ENCODE measurements around the gene WARS2. TPM values are rescaled to one million over a fixed set of nuclear protein-coding genes. Genes with fewer than 3 reads are reported as not detected.

WARS2 gene
- total and polyA plus RNA-seq, 2 donors from 2014 or later = 13.9 to 14.8 TPM

DNA sequence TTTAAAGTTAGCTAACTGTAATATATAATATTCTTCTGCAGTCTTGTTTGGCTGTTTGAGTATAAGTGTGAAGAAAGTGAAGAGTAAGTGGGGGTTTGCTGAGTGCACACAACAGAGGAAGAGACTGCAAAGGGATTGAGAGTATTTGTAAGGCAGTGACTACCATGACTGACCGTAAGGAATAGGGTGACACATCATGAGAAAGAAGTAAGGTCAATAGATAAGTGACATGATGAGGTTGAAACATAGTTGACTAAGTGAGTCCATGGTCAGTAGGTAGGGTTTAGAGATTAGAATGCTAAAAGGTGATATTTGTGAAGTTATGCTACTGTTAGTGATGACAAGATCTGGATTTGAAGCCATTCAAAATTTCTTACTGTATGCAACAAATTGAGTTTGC, 27.7 kb downstream of the WARS2 start:
- no peak overlapping the region for H3K27ac ChIP-seq (ENCODE audit: low read depth in 2 of 2, low read length in 2 of 2)
- no peaks in the 10 kb centered on the region for H3K4me1 ChIP-seq (ENCODE audit: control insufficient read depth in 2 of 3, insufficient read depth in 2 of 3, low read depth in 1 of 3, low read length in 3 of 3)
- DNase-seq (no peak), FAIRE-seq (no peak)
- TF ChIP-seq, protein P1, sequence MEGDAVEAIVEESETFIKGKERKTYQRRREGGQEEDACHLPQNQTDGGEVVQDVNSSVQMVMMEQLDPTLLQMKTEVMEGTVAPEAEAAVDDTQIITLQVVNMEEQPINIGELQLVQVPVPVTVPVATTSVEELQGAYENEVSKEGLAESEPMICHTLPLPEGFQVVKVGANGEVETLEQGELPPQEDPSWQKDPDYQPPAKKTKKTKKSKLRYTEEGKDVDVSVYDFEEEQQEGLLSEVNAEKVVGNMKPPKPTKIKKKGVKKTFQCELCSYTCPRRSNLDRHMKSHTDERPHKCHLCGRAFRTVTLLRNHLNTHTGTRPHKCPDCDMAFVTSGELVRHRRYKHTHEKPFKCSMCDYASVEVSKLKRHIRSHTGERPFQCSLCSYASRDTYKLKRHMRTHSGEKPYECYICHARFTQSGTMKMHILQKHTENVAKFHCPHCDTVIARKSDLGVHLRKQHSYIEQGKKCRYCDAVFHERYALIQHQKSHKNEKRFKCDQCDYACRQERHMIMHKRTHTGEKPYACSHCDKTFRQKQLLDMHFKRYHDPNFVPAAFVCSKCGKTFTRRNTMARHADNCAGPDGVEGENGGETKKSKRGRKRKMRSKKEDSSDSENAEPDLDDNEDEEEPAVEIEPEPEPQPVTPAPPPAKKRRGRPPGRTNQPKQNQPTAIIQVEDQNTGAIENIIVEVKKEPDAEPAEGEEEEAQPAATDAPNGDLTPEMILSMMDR (IDR thresholded peaks at IDR 0.05; ENCODE audit: borderline replicate concordance, extremely low read depth, insufficient read depth) = no peak
- intact Hi-C loops (cut with DNase I) = no loop called here
- no peak overlapping the region for H3K4me3 ChIP-seq (ENCODE audit: low read length in 3 of 3)
- H3K9me3 ChIP-seq (ENCODE audit: control insufficient read depth in 2 of 3, insufficient read depth in 1 of 3, low read length in 3 of 3) = no peaks in the 10 kb centered on the region
- H3K36me3 ChIP-seq (ENCODE audit: control insufficient read depth in 2 of 3, insufficient read depth in 3 of 3, low read length in 3 of 3) = no peaks in the 10 kb centered on the region
- no peak overlapping the region for H3K9ac ChIP-seq (ENCODE audit: low read length in 3 of 3)
- H3K27me3 ChIP-seq (ENCODE audit: control insufficient read depth, insufficient read depth, low read length) = no peaks in the 10 kb centered on the region

GRCh38 chr1:119112244-119112643, 28.2 kb downstream of the WARS2 start:
- intact Hi-C loops (cut with DNase I) = no loop called here
- Histone ChIP-seq H3K4me1 (ENCODE audit: control insufficient read depth in 2 of 3, insufficient read depth in 2 of 3, low read depth in 1 of 3, low read length in 3 of 3) (no peaks in the 10 kb centered on the region), H3K9me3 (ENCODE audit: control insufficient read depth in 2 of 3, insufficient read depth in 1 of 3, low read length in 3 of 3) (no peaks in the 10 kb centered on the region), H3K27ac (ENCODE audit: low read depth in 2 of 2, low read length in 2 of 2) (no peak overlapping the region), H3K27me3 (ENCODE audit: control insufficient read depth, insufficient read depth, low read length) (no peaks in the 10 kb centered on the region), H3K9ac (ENCODE audit: low read length in 3 of 3) (no peak overlapping the region), H3K4me3 (ENCODE audit: low read length in 3 of 3) (no peak overlapping the region), H3K36me3 (ENCODE audit: control insufficient read depth in 2 of 3, insufficient read depth in 3 of 3, low read length in 3 of 3) (no peaks in the 10 kb centered on the region)
- FAIRE-seq = no peak
- TF ChIP-seq, protein P1 (IDR thresholded peaks at IDR 0.05; ENCODE audit: borderline replicate concordance, extremely low read depth, insufficient read depth) = no peak
- no peak for DNase-seq

- Histone ChIP-seq H3K36me3 (ENCODE audit: control insufficient read depth in 2 of 3, insufficient read depth in 3 of 3, low read length in 3 of 3) (no peaks in the 10 kb centered on the region), H3K9me3 (ENCODE audit: control insufficient read depth in 2 of 3, insufficient read depth in 1 of 3, low read length in 3 of 3) (no peaks in the 10 kb centered on the region), H3K9ac (ENCODE audit: low read length in 3 of 3) (no peak overlapping the region), H3K4me3 (ENCODE audit: low read length in 3 of 3) (no peak overlapping the region), H3K4me1 (ENCODE audit: control insufficient read depth in 2 of 3, insufficient read depth in 2 of 3, low read depth in 1 of 3, low read length in 3 of 3) (no peaks in the 10 kb centered on the region), H3K27ac (ENCODE audit: low read depth in 2 of 2, low read length in 2 of 2) (no peak overlapping the region), H3K27me3 (ENCODE audit: control insufficient read depth, insufficient read depth, low read length) (no peaks in the 10 kb centered on the region)
- no peak for DNase-seq
- no peak for FAIRE-seq
- TF ChIP-seq, protein P1 (IDR thresholded peaks at IDR 0.05; ENCODE audit: borderline replicate concordance, extremely low read depth, insufficient read depth) = no peak
- intact Hi-C loops (cut with DNase I) = no loop called here
Observed at GRCh38 chr1:119108988-119109387, 31.5 kb downstream of the WARS2 start.

GRCh38 chr1:119103764-119104163, 36.7 kb downstream of the WARS2 start:
- no peaks in the 10 kb centered on the region for H3K36me3 ChIP-seq (ENCODE audit: control insufficient read depth in 2 of 3, insufficient read depth in 3 of 3, low read length in 3 of 3)
- no peak overlapping the region for H3K4me3 ChIP-seq (ENCODE audit: low read length in 3 of 3)
- intact Hi-C loops (cut with DNase I) = no loop called here
- no peak overlapping the region for H3K27ac ChIP-seq (ENCODE audit: low read depth in 2 of 2, low read length in 2 of 2)
- no peaks in the 10 kb centered on the region for H3K27me3 ChIP-seq (ENCODE audit: control insufficient read depth, insufficient read depth, low read length)
- TF ChIP-seq, protein P1 (IDR thresholded peaks at IDR 0.05; ENCODE audit: borderline replicate concordance, extremely low read depth, insufficient read depth) = no peak
- no peak for DNase-seq
- FAIRE-seq = peak; percentile 94
- H3K9ac ChIP-seq (ENCODE audit: low read length in 3 of 3) = no peak overlapping the region
- H3K4me1 ChIP-seq (ENCODE audit: control insufficient read depth in 2 of 3, insufficient read depth in 2 of 3, low read depth in 1 of 3, low read length in 3 of 3) = no peaks in the 10 kb centered on the region
- H3K9me3 ChIP-seq (ENCODE audit: control insufficient read depth in 2 of 3, insufficient read depth in 1 of 3, low read length in 3 of 3) = no peaks in the 10 kb centered on the region
